Measurements from ENCODE around the gene ARPC1A. TPM values are rescaled to one million over a fixed set of nuclear protein-coding genes. Genes with fewer than 3 reads are reported as not detected.
A peak's percentile ranks its signal among the peaks of the same experiment; 100 is the strongest.
"Not testable (repeated sequence)": the region's sequence is repeated elsewhere in the genome, so short reads cannot be mapped to it uniquely, and the experiment has no call there.

The ARPC1A gene
- 10 to 100 TPM; 62.3 to 69.8 TPM for total RNA-seq

DNA sequence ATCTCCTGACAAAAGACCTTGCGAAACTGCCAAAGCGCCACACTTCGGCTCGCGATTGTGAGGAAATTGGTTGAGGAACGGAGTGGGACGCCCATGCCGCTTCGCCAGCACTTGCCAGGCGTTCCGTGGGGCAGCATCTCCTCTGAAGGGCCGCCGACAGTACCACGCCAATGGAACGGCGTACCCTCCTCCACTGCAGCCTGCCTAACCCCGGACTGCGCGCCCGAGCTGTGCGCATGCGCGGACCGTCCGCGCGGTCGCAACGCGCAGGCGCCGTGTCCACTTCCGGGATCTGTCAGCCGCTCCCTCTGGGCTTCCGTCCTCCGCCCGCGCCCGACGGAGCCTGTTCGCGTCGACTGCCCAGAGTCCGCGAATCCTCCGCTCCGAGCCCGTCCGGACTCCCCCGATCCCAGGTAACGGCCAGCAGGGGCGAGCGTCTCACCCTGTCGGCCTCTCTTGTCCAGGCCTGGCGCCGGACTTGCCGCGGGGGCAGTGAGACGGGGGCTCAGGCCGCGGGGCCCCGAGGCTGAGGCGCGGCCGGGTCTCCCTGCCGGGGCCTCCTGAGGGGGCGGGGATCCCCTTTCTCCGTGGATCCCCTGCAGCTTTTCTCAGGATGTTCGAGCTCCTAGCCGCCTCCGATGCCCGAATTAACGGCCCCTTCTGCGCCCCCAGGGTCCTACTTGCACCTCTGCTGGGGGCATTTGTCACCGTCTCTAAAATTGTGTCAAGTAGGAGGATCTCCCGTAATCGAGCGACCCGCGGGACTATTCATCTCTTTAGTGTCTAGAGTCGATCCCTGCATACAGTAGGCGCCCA, at the start of gene ARPC1A:
Gene ARPC1A (plus strand): TSS at position 307 of the 816 bp plus-strand sequence. CDS start 7,456 bp downstream, outside the sequence.
- no peaks in the 10 kb centered on the region for H3K27me3 Mint-ChIP-seq (ENCODE audit: low read depth)
- ATAC-seq (replicated peaks in 1 of 2) (peak; percentile 88 to 93), DNase-seq (peak; percentile 92 to 95)
- H3K4me1 Mint-ChIP-seq (ENCODE audit: low read depth): peaks cover 41% of the 10 kb centered on the region
- H3K4me3 Mint-ChIP-seq: peak within 1 kb of the TSS; percentile 89 to 95
- no peaks in the 10 kb centered on the region for H3K9me3 Mint-ChIP-seq
- H3K36me3 Mint-ChIP-seq (ENCODE audit: insufficient read depth in 2 of 2): peaks cover 4 to 11% of the 10 kb centered on the region in 2 donors
- H3K27ac Mint-ChIP-seq: peak within 1 kb of the TSS; percentile 95

DNA sequence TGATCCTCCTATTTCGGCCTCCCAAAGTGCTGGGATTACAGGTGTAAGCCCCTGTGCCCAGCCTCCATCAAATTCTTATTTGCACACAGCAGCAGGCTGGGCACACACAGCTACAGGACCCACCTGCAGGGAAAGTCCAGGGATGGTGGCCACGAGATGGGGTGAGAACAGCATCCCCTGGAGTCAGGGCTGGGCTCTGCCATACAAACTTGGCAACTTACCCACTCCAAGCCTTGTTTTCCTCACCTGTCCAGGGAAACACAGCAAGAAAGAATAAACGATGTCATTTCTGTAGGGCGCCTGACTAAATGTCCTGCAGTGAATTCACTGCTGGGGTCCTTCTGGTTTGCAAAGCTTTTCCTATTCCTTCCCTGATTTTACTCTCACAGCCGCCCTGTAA, 47.5 kb upstream of the ARPC1A start:
- H3K27me3 Mint-ChIP-seq (ENCODE audit: low read depth): no peaks in the 10 kb centered on the region
- ATAC-seq (replicated peaks in 1 of 2): no peak
- H3K36me3 Mint-ChIP-seq (ENCODE audit: insufficient read depth in 2 of 2): no peaks in the 10 kb centered on the region
- H3K4me3 Mint-ChIP-seq: no peak overlapping the region
- H3K4me1 Mint-ChIP-seq (ENCODE audit: low read depth): peaks cover 21% of the 10 kb centered on the region
- no peak for DNase-seq
- H3K9me3 Mint-ChIP-seq: no peaks in the 10 kb centered on the region
- no peak overlapping the region for H3K27ac Mint-ChIP-seq

DNA sequence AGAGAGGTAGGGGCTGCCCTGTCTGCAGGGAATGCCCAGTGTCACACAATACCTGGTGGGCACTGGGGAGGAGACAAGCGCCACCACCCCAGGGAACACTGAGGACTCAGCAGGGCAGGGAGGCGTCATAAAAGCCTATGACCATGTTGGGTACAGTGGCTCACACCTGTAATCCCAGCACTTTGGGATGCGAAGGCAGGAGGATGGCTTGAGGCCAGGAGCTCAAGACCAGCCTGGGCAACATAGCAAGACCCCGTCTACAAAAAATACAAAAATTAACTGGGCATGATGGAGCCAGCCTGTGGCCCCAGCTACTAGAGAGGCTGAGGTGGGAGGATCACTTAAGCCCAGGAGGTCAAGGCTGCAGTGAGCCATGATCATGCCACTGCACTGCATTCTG, 41.5 kb upstream of the ARPC1A start:
- not testable (repeated sequence) for H3K36me3 Mint-ChIP-seq (ENCODE audit: insufficient read depth in 2 of 2); H3K9me3 Mint-ChIP-seq; H3K4me1 Mint-ChIP-seq (ENCODE audit: low read depth); H3K4me3 Mint-ChIP-seq; H3K27me3 Mint-ChIP-seq (ENCODE audit: low read depth); ATAC-seq (replicated peaks in 1 of 2); DNase-seq; H3K27ac Mint-ChIP-seq

GRCh38 chr7:99287779-99288534, 37.7 kb upstream of the ARPC1A start:
- Mint-ChIP-seq H3K9me3 (no peaks in the 10 kb centered on the region), H3K27ac (no peak overlapping the region), H3K36me3 (ENCODE audit: insufficient read depth in 2 of 2) (no peaks in the 10 kb centered on the region), H3K4me1 (ENCODE audit: low read depth) (no peaks in the 10 kb centered on the region), H3K4me3 (no peak overlapping the region), H3K27me3 (ENCODE audit: low read depth) (no peaks in the 10 kb centered on the region)
- DNase-seq: no peak
- no peak for ATAC-seq (replicated peaks in 1 of 2)

DNA sequence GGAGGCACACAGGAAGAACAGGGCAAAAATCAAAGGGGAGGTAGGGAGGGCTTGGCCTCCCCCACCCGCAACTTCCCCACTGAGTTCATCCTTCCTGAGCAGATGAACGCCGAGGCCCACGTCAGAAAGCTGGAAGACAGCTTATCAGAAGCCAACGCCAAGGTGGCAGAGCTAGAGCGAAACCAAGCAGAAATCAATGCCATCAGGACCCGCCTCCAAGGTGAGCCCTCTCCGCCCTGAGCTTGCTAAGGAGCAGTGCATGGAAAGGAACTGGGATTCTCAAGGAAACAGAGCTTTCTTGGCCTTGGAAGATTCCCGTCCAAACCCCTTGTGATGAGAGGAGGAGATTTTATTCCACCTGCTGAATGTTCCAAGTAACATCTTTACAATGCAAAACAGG, 36.5 kb upstream of the ARPC1A start:
- ATAC-seq (replicated peaks in 1 of 2) (no peak), DNase-seq (no peak)
- no peak overlapping the region for H3K4me3 Mint-ChIP-seq
- H3K36me3 Mint-ChIP-seq (ENCODE audit: insufficient read depth in 2 of 2): no peaks in the 10 kb centered on the region
- no peak overlapping the region for H3K27ac Mint-ChIP-seq
- no peaks in the 10 kb centered on the region for H3K4me1 Mint-ChIP-seq (ENCODE audit: low read depth)
- no peaks in the 10 kb centered on the region for H3K27me3 Mint-ChIP-seq (ENCODE audit: low read depth)
- no peaks in the 10 kb centered on the region for H3K9me3 Mint-ChIP-seq

- H3K4me3 Mint-ChIP-seq; DNase-seq; H3K27ac Mint-ChIP-seq; H3K9me3 Mint-ChIP-seq; H3K27me3 Mint-ChIP-seq (ENCODE audit: low read depth); H3K36me3 Mint-ChIP-seq (ENCODE audit: insufficient read depth in 2 of 2); H3K4me1 Mint-ChIP-seq (ENCODE audit: low read depth); ATAC-seq (replicated peaks in 1 of 2): not testable (repeated sequence)
Measured at GRCh38 chr7:99290148-99290547, 35.5 kb upstream of the ARPC1A start.

DNA sequence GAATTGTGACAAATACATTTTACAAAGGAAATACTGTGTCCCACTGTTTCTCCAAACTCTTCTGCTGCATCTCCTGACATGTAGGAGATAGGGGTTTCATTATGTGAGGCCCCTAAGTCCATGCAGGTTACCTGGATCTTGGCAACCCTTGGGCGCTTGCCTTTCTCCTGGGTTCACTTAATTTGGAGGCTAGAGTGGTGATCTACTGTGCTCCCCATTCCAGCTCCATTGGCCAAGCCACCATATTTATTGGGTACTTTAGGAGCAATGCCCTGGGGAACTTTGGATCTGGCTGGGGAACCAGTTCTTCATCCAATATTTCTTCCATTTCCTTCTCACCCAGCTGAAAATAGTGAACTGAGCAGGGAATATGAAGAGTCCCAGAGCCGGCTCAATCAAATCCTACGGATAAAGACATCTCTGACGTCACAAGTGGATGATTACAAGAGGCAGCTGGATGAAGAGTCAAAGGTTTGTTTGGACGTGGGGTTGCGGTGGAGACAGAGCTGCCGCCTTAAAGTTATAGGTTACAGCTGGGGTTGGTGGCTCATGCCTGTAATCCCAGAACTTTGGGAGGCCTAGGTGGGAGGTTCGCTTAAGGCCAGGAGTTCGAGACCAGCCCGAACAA, 34.6 kb upstream of the ARPC1A start:
- DNase-seq: no peak
- H3K36me3 Mint-ChIP-seq (ENCODE audit: insufficient read depth in 2 of 2): no peaks in the 10 kb centered on the region
- H3K9me3 Mint-ChIP-seq: no peaks in the 10 kb centered on the region
- no peak for ATAC-seq (replicated peaks in 1 of 2)
- no peaks in the 10 kb centered on the region for H3K4me1 Mint-ChIP-seq (ENCODE audit: low read depth)
- no peaks in the 10 kb centered on the region for H3K27me3 Mint-ChIP-seq (ENCODE audit: low read depth)
- no peak overlapping the region for H3K4me3 Mint-ChIP-seq
- no peak overlapping the region for H3K27ac Mint-ChIP-seq

DNA sequence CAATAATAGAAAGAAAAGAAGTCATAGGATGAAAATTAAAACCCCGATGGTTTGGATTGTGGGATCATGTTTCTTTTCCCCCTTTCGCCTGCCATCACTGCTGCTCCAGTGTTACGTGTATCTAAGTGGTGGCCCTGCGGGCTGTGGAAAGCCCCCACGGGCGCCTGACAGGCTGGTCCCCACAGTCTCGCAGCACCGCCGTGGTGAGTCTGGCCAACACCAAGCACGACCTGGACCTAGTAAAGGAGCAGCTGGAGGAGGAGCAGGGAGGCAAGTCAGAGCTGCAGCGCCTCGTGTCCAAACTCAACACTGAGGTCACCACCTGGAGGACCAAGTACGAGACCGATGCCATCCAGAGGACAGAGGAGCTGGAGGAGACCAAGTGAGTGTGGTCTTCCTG, 33.6 kb upstream of the ARPC1A start:
- Mint-ChIP-seq H3K36me3 (ENCODE audit: insufficient read depth in 2 of 2) (no peaks in the 10 kb centered on the region), H3K27me3 (ENCODE audit: low read depth) (no peaks in the 10 kb centered on the region)

DNA sequence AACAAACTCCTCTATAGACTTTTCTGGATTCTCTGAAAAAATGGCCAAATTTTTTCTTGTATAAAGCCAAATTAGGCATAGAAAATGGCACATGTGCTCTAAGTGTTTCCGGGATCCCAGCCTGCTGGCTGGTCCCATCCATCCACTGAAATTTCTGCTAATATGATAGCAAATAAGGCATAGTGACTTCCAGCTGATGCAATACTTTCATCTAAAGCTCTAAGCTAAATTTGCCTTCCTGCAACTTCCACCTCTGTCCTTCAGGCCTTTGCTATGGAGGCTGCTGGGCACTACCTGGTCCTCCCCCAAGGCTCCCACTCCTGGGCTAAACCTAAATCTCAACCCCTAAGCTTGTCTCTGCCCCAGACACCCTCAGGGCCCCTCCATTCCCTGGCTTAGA, 32.5 kb upstream of the ARPC1A start:
- H3K4me1 Mint-ChIP-seq (ENCODE audit: low read depth): no peaks in the 10 kb centered on the region
- no peaks in the 10 kb centered on the region for H3K27me3 Mint-ChIP-seq (ENCODE audit: low read depth)
- ATAC-seq (replicated peaks in 1 of 2) (no peak), DNase-seq (no peak)
- no peak overlapping the region for H3K4me3 Mint-ChIP-seq
- H3K9me3 Mint-ChIP-seq: no peaks in the 10 kb centered on the region
- no peak overlapping the region for H3K27ac Mint-ChIP-seq
- H3K36me3 Mint-ChIP-seq (ENCODE audit: insufficient read depth in 2 of 2): no peaks in the 10 kb centered on the region

More for the DNA sequence above, 33.6 kb upstream of the ARPC1A start:
- Mint-ChIP-seq H3K4me1 (ENCODE audit: low read depth) (no peaks in the 10 kb centered on the region), H3K4me3 (no peak overlapping the region), H3K9me3 (no peaks in the 10 kb centered on the region), H3K27ac (no peak overlapping the region)
- ATAC-seq (replicated peaks in 1 of 2): no peak
- no peak for DNase-seq

DNA sequence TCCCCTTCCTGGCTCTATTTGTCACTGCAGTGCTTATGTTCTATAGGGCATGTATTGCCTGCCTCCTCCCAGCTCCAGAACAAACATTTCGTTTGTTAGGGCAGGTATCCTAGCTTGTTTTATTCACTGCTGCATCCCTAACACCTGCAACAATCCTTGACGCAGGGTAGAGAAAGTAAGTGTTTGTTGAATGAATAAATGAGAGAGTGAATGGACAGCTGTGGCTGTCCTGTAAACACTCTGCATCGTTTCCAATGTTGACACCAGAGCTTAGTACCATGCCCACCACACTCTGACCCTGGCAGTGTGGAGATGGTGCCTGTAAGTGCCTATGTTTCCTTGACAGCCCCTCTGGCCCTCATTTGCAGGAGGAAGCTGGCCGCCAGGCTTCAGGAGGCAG, 32.0 kb upstream of the ARPC1A start:
- no peak for ATAC-seq (replicated peaks in 1 of 2)
- Mint-ChIP-seq H3K9me3 (no peaks in the 10 kb centered on the region), H3K27ac (no peak overlapping the region), H3K27me3 (ENCODE audit: low read depth) (no peaks in the 10 kb centered on the region), H3K36me3 (ENCODE audit: insufficient read depth in 2 of 2) (no peaks in the 10 kb centered on the region), H3K4me3 (no peak overlapping the region), H3K4me1 (ENCODE audit: low read depth) (no peaks in the 10 kb centered on the region)
- no peak for DNase-seq

DNA sequence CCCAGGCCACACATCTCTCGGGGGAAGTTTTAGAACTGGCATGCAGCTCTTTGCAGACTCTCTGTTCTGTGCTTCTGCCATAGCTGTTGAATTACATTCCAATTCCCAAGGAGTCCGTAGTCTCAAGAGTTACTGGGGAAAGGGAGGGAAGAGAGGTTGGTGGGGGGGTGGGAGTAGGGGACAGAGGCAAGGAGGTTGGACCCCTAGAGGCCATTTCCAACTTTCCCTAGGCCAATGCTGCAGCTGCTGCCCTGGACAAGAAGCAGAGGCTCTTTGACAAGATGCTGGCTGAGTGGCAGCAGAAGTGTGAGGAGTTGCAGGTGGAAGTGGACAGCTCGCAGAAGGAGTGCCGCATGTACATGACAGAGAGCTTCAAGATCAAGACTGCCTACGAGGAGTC, 29.2 kb upstream of the ARPC1A start:
- H3K27me3 Mint-ChIP-seq (ENCODE audit: low read depth): no peaks in the 10 kb centered on the region
- no peaks in the 10 kb centered on the region for H3K9me3 Mint-ChIP-seq
- no peaks in the 10 kb centered on the region for H3K36me3 Mint-ChIP-seq (ENCODE audit: insufficient read depth in 2 of 2)
- DNase-seq: no peak
- no peak overlapping the region for H3K27ac Mint-ChIP-seq
- no peaks in the 10 kb centered on the region for H3K4me1 Mint-ChIP-seq (ENCODE audit: low read depth)
- H3K4me3 Mint-ChIP-seq: no peak overlapping the region
- no peak for ATAC-seq (replicated peaks in 1 of 2)

DNA sequence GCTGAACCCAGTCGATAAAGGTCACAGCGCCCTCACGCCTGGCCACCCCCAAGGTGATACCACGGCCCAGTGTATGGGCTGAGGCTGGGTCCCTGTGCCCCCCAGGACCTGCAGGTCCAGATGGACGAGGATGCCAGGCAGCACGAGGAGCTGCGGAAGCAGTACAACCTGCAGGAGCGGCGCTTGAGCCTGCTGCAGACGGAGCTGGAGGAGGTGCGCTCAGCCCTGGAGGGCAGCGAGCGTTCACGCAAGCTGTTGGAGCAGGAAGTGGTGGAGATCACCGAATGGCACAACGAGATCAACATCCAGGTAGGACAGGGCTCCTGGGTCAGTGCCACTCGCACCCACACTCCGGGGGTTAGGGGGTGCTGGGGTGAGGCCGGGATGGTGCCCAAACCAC, 24.2 kb upstream of the ARPC1A start:
- ATAC-seq (replicated peaks in 1 of 2) (no peak), DNase-seq (no peak)
- Mint-ChIP-seq H3K4me3 (no peak overlapping the region), H3K27ac (no peak overlapping the region), H3K9me3 (no peaks in the 10 kb centered on the region), H3K4me1 (ENCODE audit: low read depth) (no peaks in the 10 kb centered on the region), H3K27me3 (ENCODE audit: low read depth) (no peaks in the 10 kb centered on the region), H3K36me3 (ENCODE audit: insufficient read depth in 2 of 2) (no peaks in the 10 kb centered on the region)

DNA sequence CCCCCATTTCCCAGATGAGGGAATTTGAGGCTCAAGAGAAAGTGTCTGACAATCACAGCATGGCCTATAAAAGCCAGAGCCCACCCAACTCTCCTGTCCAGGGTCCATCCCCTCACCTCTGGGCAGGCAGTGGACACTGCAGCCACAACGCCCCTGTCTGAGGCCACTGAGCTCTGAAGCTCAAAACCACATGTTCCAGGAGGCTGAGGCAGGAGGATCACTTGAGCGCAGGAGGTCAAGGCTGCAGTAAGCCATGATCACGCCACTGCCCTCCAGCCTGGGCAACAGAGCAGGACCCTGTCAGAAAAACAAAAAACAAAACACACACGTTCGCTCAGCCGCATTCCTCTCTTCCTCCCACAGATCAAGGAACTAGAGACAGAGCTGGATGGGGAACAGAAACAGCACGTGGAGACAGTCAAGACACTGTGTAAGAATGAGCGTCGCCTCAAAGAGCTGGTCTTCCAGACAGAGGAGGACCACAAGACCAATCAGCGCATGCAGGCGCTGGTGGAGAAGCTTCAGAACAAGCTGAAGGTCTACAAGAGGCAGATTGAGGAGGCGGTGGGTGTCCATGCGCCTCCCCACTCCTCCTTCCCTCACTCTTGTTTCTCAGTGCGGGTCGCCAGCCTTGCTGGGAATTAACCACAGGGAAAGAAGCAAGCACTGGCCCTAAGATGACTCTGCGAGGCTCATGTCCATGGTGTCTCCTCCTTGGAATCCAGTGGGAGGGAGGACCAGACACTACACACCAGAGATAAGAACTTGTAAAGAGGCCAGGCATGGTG, 20.0 kb upstream of the ARPC1A start:
- H3K36me3 Mint-ChIP-seq (ENCODE audit: insufficient read depth in 2 of 2): no peaks in the 10 kb centered on the region
- no peak overlapping the region for H3K4me3 Mint-ChIP-seq
- DNase-seq (no peak), ATAC-seq (replicated peaks in 1 of 2) (no peak)
- no peaks in the 10 kb centered on the region for H3K9me3 Mint-ChIP-seq
- H3K4me1 Mint-ChIP-seq (ENCODE audit: low read depth): no peaks in the 10 kb centered on the region
- no peak overlapping the region for H3K27ac Mint-ChIP-seq
- H3K27me3 Mint-ChIP-seq (ENCODE audit: low read depth): peaks cover 7% of the 10 kb centered on the region

All from activated T-cell treated with anti-CD3 and anti-CD28 coated beads, Interleukin-2, amount 50 U/mL, for 72 hours (primary cell).